IPS-18c (cell line): ENCODE results near the gene GP1BA.

ENCODE experiments used
- H3K4me3 ChIP-seq: 2 replicates; pipeline ENCODE4 v1.7.0; 2013; ENCODE audit warnings: low read depth, mild to moderate bottlenecking, low read length, moderate library complexity; ENCODE audit not compliant: insufficient read depth
- H3K9me3 ChIP-seq: one replicate; pipeline ENCODE4 v1.6.1; 2013; ENCODE audit warnings: mild to moderate bottlenecking, low read length, moderate library complexity; ENCODE audit not compliant: control insufficient read depth, insufficient read depth

The GP1BA gene

DNA sequence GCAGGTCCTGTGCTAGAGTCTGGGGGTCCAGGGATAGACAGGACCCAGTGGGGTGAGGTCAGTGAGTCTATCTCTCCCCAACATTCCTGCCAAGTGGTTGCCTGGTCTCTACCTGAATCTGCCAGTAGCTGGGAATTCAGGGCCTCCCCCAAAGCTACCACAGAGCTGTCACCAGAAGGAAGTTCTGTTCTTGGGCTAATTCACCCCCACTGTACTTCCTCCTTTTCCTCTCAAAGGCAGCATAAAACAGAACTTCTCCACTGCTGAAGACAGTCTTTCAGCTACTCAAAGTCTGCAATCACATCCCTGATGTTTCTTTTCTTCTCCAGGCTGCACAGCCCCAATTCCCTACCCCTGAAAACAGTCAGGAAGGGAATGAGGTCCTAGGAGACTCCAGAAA, 46.6 kb downstream of the GP1BA start:
- H3K4me3 ChIP-seq: no peak overlapping the region
- H3K9me3 ChIP-seq: no peaks in the 10 kb centered on the region

GRCh38 chr17:4980644-4981216, 48.7 kb downstream of the GP1BA start:
- H3K9me3 ChIP-seq: no peaks in the 10 kb centered on the region
- H3K4me3 ChIP-seq: no peak overlapping the region

- H3K4me3 ChIP-seq: no peak overlapping the region
- no peaks in the 10 kb centered on the region for H3K9me3 ChIP-seq
These were observed 50.2 kb downstream of the GP1BA start for GRCh38 chr17:4982305-4982704.
